SK-N-MC (cell line): Measurements from ENCODE around the gene CALD1.

Experiments used
- EZH2 ChIP-seq: fragments of 200-600 bp; sonication (generic); IDR thresholded peaks from one replicate; pipeline ENCODE4 v1.6.1; 2017; ENCODE audit warnings: antibody characterized with exemption
- FOXP2 ChIP-seq: optimal IDR thresholded peaks from 2 replicates; pipeline ENCODE3; 2011; ENCODE audit warnings: mild to moderate bottlenecking, moderate library complexity; ENCODE audit not compliant: insufficient read depth; ENCODE audit errors: extremely low read length, control extremely low read depth
- POLR2AphosphoS5 ChIP-seq: IDR thresholded peaks from 2 replicates; pipeline ENCODE4 v1.6.1; 2012; ENCODE audit warnings: mild to moderate bottlenecking, low read depth, low read length, borderline replicate concordance

DNA sequence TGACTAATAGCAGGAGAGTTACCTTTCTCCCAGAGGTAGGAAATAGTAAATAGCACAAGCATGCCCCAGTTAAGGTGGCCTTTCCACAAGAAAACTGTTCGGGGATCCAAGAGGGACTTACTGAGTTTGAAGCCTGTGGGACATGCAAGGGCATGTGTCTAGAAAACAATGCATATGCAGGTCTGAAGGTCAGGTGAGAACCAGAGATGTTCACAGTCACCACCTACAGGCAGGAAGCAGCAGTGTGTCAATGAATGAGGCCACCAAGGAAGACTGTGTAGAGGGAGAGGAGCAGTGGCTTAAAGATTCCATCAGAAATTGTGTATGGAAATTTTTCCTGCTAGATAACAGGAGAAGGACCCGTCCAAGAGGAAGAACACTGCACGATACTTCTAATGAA lies 66.0 kb downstream of the CALD1 start:
- TF ChIP-seq EZH2 (no peak), POLR2AphosphoS5 (no peak), FOXP2 (no peak)
